ENCODE results near the gene WFIKKN1.

DNA sequence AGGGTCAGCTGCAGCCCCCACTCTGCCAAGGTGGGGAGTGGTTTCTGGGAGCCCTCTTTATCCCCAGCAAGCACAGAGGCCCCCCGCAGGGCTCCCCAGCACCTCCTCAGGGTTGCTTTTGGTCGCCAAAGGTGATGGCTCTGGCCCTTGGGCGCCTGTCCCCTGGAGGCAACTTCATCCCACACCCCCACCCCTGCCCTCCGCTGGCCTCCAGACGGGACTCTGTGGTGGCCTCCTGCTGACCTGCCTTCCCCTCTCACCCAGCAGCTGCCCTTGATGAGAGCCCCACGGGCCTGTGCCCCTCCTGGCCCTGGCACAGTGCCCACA lies 29.3 kb downstream of the WFIKKN1 start:
- TF ChIP-seq, protein P1, sequence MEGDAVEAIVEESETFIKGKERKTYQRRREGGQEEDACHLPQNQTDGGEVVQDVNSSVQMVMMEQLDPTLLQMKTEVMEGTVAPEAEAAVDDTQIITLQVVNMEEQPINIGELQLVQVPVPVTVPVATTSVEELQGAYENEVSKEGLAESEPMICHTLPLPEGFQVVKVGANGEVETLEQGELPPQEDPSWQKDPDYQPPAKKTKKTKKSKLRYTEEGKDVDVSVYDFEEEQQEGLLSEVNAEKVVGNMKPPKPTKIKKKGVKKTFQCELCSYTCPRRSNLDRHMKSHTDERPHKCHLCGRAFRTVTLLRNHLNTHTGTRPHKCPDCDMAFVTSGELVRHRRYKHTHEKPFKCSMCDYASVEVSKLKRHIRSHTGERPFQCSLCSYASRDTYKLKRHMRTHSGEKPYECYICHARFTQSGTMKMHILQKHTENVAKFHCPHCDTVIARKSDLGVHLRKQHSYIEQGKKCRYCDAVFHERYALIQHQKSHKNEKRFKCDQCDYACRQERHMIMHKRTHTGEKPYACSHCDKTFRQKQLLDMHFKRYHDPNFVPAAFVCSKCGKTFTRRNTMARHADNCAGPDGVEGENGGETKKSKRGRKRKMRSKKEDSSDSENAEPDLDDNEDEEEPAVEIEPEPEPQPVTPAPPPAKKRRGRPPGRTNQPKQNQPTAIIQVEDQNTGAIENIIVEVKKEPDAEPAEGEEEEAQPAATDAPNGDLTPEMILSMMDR (IDR thresholded peaks at IDR 0.05 in 8 of 11, conservative IDR thresholded peaks at IDR 0.05 in 3 of 11), result no peak
- TF ChIP-seq POLR2AphosphoS5 (IDR thresholded peaks at IDR 0.05), result no peak

Measured in spleen (tissue), 7 donors.